Body of pancreas (tissue), 4 donors: ENCODE data around the gene KIAA1191. TPM values are rescaled to one million over a fixed set of nuclear protein-coding genes. Genes with fewer than 3 reads are reported as not detected.

Experiments
- ATAC-seq: fragments of 150-250 bp; one replicate; pipeline ENCODE4 v1.9.1; 2016
- DNase-seq, 4 donors: peaks; one replicate each; pipeline ENCODE4 v3.0.0-alpha.2; 2019
- H3K27ac ChIP-seq, 4 donors: fragments of 200-600 bp; sonication (generic); 1 replicate in 3 of 4; 2 replicates in 1 of 4; pipeline versions ENCODE4 v1.5.1 to v1.6.1; 2016 to 2019; ENCODE audit warnings: mild to moderate bottlenecking in 1 of 4, mixed read lengths in 1 of 4, moderate library complexity in 1 of 4
- H3K27me3 ChIP-seq, 2 donors: fragments of 200-600 bp; sonication (generic); one replicate each; pipeline ENCODE4 v1.6.0; 2016; ENCODE audit warnings: mild to moderate bottlenecking in 1 of 2
- H3K36me3 ChIP-seq, 2 donors: fragments of 200-600 bp; sonication (generic); replicated peaks in 1 of 2; 2 replicates each; pipeline ENCODE4 v1.5.1; 2016; ENCODE audit warnings: low read depth in 2 of 2; ENCODE audit not compliant: insufficient read depth in 1 of 2
- H3K4me1 ChIP-seq: fragments of 200-600 bp; sonication (generic); one replicate; pipeline ENCODE4 v1.6.0; 2016
- H3K4me3 ChIP-seq, 2 donors: fragments of 200-600 bp; sonication (generic); 1 replicate in 1 of 2; 2 replicates in 1 of 2; pipeline ENCODE4 v1.5.1; 2016 to 2019
- H3K9me3 ChIP-seq, 3 donors: fragments of 200-600 bp; sonication (generic); 1 replicate in 2 of 3; 2 replicates in 1 of 3; pipeline ENCODE4 v1.5.1; 2016
- POLR2A ChIP-seq, 3 donors: fragments of 450-650 bp; IDR thresholded peaks; one replicate each; pipeline ENCODE4 v1.6.1; 2016; ENCODE audit warnings: antibody characterized with exemption in 3 of 3, mild to moderate bottlenecking in 2 of 3
- WGBS, 2 donors: methylation state at CpG; one replicate each; pipeline ENCODE4 v1.1.5; 2017; 5-methylcytosine and 5-hydroxymethylcytosine counted together
- intact Hi-C: fragments of 100-400 bp; cut with DNase I; formaldehyde crosslinking; loops from one replicate; pipeline ENCODE4 v1.15.1; 2023
- total RNA-seq, 2 donors: library from RNA; depleted of rRNA; stranded (reverse); fragments of >200 nt; gene quantifications; one replicate each; pipeline ENCODE4 v1.1.0, GENCODE V29; 2016
- TF ChIP-seq, protein P1 (sequence below), 7 experiments: fragments of 450-650 bp in 4 of 7; fragments of 200-600 bp in 3 of 7; sonication (generic) in 3 of 7; IDR thresholded peaks; one replicate each; pipeline ENCODE4 v1.5.1; 2016 to 2019; ENCODE audit warnings: antibody characterized with exemption in 7 of 7

Gene KIAA1191
- total RNA-seq, 2 donors from 2014 or later: 56.0 to 110 TPM

DNA sequence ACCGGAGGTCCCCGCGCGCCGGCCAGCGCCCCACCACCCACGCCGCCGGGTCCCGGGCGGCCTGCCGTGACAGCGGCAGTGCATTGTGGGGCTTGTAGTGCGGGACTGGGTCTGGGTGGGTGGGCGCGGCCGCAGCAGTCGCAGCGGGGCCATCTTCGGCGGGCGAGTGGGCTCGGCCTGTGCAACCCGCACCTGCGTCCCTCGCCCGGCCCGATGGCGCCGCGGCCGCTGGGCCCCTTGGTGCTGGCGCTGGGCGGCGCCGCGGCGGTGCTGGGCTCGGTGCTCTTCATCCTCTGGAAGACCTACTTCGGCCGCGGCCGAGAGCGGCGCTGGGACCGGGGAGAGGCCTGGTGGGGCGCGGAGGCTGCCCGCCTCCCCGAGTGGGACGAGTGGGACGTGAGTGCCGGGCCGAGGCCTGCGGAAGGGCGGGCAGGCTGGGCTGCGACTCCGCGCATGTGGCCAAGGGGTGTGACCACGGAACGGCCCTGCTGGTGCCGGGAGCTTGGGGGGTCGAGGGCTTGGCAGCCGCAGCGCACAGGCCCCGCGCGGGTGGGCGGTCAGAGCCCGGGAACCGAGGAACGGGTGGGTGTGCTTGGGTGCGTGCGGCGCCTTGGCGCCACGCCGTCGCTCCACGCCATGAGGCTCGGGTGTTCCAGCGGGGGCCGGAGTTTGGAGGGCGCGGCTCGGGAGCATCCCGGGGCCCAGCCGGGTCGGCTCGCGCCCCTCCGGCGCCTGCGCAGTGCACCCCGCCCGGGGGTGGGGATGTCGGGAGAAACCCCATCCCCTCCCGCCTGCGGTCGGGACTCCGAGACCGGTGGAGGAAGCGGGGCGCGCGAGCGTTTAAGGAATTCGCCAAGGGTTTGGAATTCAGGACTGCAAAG is 4.0 kb upstream of the KIAA1191 start, which contains the start of gene ARL10:
Gene ARL10 (plus strand): TSS at position 137 of the 881 bp plus-strand sequence. CDS start 77 bp downstream, at position 214.
- no peaks in the 10 kb centered on the region for H3K36me3 ChIP-seq
- no peaks in the 10 kb centered on the region for H3K9me3 ChIP-seq
- 1% methylated on average over 71 of the region's 108 CpGs; no CpG with 5 or more reads in 1 of the 2 donors for WGBS, 2 donors
- DNase-seq: peak in 3 of 4 donors; percentile 10 to 34 (median 25)
- no peaks in the 10 kb centered on the region for H3K27me3 ChIP-seq
- TF ChIP-seq, protein P1, sequence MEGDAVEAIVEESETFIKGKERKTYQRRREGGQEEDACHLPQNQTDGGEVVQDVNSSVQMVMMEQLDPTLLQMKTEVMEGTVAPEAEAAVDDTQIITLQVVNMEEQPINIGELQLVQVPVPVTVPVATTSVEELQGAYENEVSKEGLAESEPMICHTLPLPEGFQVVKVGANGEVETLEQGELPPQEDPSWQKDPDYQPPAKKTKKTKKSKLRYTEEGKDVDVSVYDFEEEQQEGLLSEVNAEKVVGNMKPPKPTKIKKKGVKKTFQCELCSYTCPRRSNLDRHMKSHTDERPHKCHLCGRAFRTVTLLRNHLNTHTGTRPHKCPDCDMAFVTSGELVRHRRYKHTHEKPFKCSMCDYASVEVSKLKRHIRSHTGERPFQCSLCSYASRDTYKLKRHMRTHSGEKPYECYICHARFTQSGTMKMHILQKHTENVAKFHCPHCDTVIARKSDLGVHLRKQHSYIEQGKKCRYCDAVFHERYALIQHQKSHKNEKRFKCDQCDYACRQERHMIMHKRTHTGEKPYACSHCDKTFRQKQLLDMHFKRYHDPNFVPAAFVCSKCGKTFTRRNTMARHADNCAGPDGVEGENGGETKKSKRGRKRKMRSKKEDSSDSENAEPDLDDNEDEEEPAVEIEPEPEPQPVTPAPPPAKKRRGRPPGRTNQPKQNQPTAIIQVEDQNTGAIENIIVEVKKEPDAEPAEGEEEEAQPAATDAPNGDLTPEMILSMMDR (IDR thresholded peaks at IDR 0.05): no peak
- no peak for TF ChIP-seq POLR2A (IDR thresholded peaks at IDR 0.05)
- peak within 1 kb of the TSS in 1 of 4 donors; percentile 29 for H3K27ac ChIP-seq
- H3K4me3 ChIP-seq: peak within 1 kb of the TSS; percentile 36 to 52
- intact Hi-C loops: no loop called here
- peaks cover 17% of the 10 kb centered on the region for H3K4me1 ChIP-seq
- no peak for ATAC-seq

DNA sequence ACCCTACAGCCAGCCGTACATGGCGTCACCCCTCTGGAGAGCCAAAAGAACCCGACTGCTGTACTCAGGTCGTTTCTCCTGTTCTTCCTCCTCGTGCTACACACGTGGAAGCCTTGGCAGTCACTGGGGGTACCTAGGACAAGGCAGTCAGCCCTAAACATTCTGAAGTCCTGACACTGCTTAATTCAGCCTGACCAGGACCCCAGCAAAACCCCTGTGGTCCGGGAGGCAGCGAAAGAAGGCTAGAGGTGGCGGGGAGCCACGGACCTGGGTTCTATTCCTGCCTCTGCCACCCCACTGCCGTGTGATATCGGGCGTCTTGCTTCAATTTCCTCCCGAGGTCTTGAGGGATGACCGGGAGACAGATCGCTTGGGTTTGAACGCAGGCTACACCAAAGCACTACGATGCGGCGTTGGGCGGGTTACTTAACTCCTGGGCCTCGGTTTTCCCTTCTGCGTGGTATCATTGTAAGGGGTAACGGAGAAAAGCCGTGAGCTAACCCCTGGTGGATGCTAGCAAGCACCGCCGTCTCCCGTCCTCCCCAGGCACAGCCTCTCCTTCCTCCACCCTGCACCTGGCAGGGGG is 3.3 kb upstream of the KIAA1191 start:
- no peak for TF ChIP-seq POLR2A (IDR thresholded peaks at IDR 0.05)
- TF ChIP-seq, protein P1 (IDR thresholded peaks at IDR 0.05): no peak
- DNase-seq (no peak), ATAC-seq (no peak)
- 16 to 25% methylated on average over 9 to 28 of the region's 28 CpGs for WGBS, 2 donors
- peaks cover 23% of the 10 kb centered on the region for H3K4me1 ChIP-seq
- intact Hi-C loops: no loop called here
- H3K4me3 ChIP-seq: peak overlapping the region; percentile 36 to 52
- H3K27ac ChIP-seq: peak overlapping the region in 1 of 4 donors; percentile 29
- H3K36me3 ChIP-seq: no peaks in the 10 kb centered on the region
- no peaks in the 10 kb centered on the region for H3K9me3 ChIP-seq
- H3K27me3 ChIP-seq: no peaks in the 10 kb centered on the region

DNA sequence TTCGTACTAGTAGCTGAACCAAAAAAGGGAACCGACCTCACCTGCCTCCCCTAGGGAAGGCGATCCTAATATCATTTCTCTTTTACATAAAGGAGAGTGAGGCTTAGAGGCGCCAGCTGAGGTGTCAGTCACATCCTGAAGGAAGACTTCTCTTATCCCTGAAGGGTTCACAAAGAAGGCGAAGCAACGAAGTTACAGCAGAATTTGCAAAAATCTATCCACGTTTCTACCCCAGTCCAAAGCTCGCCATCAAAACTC is 598 bp upstream of the KIAA1191 start:
- WGBS, 2 donors: 60 to 80% methylated on average over 8 of the region's 8 CpGs
- Histone ChIP-seq H3K4me3 (no peak overlapping the region), H3K36me3 (no peaks in the 10 kb centered on the region), H3K4me1 (peaks cover 28% of the 10 kb centered on the region), H3K9me3 (no peaks in the 10 kb centered on the region), H3K27ac (peak overlapping the region in 1 of 4 donors; percentile 81), H3K27me3 (no peaks in the 10 kb centered on the region)
- intact Hi-C loops: no loop called here
- DNase-seq (no peak), ATAC-seq (no peak)
- TF ChIP-seq POLR2A (IDR thresholded peaks at IDR 0.05): no peak
- TF ChIP-seq, protein P1 (IDR thresholded peaks at IDR 0.05): no peak

DNA sequence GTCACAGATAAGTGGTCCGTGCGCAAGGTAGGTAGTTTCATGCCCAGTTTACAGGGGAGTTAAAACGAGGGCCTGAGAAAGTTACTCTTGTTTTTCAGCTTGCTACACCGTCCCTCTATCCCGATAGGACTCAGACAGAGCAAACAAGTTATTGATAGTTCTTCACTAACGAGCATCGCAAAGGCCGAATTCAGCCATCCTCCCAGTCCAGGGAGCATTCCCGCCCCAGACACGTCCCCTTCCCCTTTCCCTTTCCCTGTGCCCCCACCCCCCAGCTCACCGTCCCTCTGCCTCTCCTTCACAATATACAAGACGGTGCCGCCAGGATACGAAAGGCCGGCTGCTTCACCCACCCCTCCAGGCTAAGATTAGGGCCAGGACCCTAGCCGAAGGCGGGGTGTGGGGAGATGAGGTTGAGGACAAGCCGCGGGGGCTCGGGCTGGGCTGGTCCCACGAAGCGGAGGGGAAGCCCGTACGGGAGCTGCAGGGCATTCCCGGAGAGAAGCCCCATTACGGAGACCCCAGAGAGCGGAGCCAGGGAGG is 599 bp downstream of the KIAA1191 start:
- peak overlapping the region; percentile 68 to 99 for H3K4me3 ChIP-seq
- no peaks in the 10 kb centered on the region for H3K9me3 ChIP-seq
- peak; percentile 24 for ATAC-seq
- WGBS, 2 donors: 1% methylated on average over 21 to 27 of the region's 27 CpGs
- no peak for TF ChIP-seq POLR2A (IDR thresholded peaks at IDR 0.05)
- TF ChIP-seq, protein P1 (IDR thresholded peaks at IDR 0.05): no peak
- peak; percentile 18 to 29 (median 22) for DNase-seq
- H3K4me1 ChIP-seq: peaks cover 25% of the 10 kb centered on the region
- no peaks in the 10 kb centered on the region for H3K27me3 ChIP-seq
- no peaks in the 10 kb centered on the region for H3K36me3 ChIP-seq
- peak overlapping the region in 3 of 4 donors; percentile 81 to 90 (median 81) for H3K27ac ChIP-seq
- intact Hi-C loops: no loop called here
